GM21447 (cell line): Measurements from ENCODE around the gene NPSR1.
"Not testable (repeated sequence)": the region's sequence is repeated elsewhere in the genome, so short reads cannot be mapped to it uniquely, and the experiment has no call there.

Experiments used
- ATAC-seq: cut with Tn5 transposase; IDR thresholded peaks from one replicate; pipeline ENCODE4 v1.9.1; 2021; ENCODE audit not compliant: unreplicated experiment

Gene NPSR1

DNA sequence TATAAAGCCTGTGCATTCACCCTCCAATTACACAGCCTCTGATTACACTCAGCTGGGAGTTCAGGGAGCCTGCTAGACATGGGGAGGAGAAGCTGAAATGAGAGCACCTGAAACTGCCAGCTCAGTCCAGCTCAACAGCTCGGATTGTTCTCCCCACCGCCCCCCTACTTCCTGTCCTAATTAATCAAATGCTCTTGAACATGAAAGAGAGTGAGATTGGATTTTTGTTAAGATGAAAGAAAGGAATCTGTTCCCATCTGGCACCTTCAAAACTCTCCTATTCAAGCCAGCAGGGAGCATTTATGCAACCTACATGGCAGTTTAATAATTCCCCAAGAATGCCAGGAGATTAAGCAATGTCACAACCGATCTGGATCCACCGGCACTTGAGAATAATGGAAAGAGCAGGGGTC is 98.0 kb downstream of the NPSR1 start:
- no peak for ATAC-seq

DNA sequence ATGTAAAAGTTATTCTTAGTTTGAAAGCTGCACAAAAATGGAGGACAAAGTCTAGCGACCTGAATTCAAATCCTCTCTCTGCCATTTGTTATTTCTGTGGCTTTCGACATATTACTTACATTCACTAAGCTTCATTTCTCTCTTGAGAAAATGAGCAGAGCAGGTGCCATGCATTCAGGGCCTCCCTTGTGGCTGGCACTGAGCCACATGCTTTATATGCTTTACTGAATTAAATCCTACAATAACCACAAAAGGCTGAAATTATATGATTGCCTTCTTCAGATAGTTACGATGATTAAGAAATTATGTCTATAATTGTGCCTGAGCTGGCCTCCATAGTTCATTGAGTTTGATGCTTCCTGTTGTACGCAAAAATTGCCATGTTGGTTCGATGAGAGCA is 98.7 kb downstream of the NPSR1 start:
- ATAC-seq: no peak

DNA sequence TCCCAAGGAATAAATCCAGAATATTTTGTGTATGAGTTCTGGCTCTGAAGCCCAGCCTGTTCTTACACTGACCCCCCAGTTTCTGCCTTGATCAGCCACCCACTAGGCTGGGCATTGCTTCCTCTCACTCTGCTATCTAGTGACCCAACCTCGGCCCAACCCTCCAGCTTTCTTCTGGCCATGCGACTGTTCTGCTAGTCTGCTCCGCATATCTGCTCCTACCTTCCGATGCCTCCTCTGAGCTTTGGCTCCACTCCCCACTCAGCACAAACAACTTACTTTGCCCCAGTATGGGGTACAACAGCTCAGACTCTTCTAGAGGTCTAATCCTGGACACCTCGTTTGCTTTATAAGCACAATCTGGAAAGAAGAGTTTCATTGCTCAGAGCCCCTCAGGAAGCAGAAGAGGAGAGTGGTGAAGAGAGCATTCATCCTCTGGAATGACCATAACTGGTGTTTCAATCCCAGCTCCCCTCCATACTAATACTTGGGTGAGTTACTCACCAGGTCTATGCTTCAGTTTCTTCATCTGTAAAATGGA is 99.6 kb downstream of the NPSR1 start:
- ATAC-seq: no peak

DNA sequence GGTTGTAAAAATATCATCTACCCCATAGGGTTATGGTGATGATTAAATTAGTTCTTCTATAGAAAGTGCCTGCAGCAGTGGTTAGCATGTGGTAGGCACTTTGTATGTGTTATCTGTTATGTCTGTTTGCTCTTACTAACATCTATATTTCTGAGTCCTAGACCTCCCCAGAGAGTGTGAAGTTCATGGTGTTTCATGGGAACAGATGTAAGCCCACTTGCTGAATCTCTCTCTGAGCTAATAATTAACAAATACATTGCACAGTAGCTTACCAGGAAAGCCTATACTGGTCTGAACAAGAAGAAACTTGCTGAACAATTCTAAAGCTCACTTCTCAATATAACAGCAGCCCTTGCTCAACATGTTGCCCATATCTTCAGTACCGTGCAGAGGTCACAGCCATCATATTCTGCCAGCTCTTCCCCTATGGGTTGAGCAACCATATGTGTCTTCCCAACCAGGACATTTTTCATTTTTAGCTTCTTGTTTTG is 100.1 kb downstream of the NPSR1 start:
- ATAC-seq: peak; percentile 45

DNA sequence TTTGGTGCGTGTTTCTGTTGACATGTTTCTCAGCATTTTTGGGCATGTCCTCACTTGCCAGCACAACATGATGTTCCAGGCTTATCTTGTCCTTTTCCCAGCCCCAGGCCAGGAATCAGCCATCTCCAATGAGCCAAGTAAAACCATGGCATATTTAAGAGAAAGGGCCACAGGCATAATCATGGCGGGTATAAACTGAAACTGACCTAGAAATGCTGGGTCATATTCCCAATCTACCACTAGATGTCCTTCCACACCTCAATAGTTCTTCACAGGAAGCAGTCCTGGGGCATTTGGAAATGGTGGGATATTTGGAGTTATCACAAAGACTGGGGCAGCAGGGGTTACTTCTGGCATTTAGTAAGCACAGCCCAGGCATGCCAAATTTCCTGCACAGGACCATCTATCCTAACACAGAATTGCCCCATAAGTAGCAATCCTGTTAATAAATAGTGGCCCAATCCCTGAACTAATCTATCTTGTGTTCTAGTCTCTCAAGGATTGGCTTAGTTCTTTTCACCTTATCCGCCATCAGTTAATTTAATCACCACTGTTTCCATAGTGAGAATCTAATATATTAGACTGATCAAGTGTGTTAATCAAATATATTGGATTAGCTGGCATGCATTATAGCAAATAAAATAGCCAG is 101.6 kb downstream of the NPSR1 start:
- no peak for ATAC-seq

DNA sequence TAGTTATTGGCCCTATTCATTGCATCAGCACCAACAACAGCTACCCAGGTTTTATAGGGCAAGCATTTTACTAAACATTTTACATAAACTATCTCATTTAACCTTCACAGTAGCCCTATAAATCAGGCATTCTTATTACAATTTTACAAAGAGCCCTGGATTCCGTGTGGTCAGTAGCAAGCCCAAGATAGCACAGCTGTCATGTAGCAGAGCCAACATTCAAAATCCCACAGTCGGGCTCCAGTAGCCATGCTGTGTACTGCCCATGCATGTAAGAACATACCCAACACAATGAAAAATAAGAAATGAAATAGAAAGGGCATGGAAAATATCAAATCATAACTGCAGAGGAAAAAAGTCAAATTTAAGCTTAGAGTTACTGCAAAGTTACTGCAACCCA is 102.3 kb downstream of the NPSR1 start:
- ATAC-seq: no peak

DNA sequence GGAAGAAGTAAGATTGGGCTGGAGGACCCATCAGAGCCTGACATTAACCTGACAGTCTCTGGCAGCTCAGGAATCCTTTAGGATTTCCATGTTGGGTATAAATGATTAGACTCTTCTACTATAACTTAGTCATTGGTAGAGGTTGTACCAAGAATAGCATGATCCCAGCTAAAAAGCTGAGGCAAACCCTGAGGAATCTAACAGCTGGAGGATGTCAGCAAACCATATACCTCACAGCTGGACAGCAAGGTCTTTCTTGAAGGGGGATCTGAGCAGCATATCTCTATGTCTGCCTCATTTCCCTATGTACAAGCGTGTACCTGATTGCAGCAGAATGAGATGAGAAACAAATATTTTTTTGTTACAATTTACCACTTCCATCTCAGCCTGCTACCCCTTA is 103.2 kb downstream of the NPSR1 start:
- ATAC-seq: no peak

DNA sequence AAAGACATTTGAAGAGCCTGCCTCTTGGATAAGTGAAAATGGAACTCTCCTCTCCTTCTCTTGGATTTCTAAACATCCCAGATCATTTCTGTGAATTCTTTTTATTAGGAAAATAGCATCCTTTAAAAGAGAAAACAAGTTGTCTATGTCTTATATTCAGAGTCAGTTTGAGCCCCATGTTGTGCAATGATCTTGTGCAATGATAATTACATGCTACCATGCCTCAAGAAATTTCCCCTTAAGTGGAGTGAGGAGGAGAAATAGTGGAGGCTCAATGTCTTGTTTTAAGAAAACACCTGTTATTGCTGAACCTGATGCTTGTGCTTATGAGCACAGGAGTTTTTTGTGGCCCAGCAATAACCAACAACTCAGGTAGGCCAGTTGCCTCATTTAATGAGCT is 103.6 kb downstream of the NPSR1 start:
- ATAC-seq: no peak

DNA sequence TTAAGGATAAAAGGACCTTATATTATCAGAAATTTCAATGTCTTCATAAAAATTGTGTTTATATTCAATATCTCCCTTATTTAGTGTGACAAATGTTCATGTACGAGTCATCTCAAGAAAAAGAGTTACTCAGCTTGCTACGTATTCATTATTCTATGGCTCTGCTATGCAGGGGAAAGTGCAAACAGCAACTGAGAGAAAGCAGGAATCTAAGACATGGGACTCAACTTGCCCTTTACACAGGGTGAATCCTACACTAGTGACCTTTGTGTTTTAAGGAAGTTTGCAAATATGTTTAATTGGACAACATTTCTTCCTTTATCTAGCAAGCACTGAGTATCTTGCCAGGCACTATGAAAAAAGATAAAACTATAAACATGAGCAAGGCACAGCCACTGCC is 104.7 kb downstream of the NPSR1 start:
- no peak for ATAC-seq

DNA sequence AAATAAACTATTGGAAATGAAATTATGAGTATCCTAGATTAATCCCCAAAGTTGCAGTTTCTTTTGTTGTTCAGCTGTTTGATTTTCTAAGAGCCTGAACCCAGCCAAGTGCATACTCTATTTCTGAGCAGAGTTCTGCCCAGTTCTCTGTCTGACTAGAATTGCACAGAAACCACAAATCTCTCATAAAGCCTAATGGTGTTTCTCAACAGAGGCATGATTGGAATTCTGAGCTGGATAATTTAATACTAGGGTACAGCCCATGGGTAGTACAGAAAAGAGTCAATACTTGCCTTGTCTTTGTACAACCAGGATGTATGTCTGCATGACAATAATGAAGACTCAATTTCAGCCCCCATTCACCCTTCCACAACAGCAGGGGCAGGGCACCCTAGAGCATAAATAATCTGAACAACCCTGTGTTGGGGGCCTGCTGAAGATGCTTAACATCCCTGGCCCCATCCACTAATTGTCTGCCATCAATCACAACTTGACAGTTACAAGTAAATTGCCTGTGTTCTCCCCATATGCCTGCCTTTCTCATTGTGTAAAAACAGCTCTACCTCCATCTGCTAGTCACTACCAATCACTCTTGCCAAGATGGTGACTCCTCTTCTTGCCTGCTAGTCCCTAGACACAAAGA is 114.4 kb downstream of the NPSR1 start:
- no peak for ATAC-seq

DNA sequence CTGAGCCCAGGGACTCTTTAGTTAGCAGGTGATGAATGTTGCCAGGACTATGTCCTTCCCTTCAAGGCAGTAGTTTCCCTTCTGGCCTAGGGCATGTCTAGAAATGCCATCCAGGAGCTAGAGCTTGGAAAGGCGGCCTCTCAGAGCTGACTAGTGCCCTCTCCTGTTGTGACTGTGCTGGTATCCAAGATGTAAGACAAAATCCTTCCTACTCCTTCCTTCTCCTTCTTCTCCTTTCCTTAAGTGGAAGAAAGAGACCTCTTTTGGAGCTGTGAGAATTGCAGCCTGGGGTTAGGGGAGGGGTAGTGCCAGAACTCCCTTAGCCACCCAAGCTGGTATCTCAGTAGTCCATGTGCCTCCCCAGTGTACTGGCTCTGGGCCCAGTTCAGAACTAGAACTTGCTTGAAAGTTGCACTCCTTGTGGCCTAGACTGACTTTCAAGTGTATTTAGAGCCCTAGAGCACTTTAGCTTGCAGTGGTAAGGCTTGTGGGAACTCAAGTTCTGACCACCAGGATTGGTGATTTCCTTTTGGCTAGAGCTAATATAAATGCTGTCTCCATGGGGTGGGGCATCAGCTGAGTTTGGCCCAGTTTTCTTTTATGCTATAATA is 118.8 kb downstream of the NPSR1 start:
- no peak for ATAC-seq

DNA sequence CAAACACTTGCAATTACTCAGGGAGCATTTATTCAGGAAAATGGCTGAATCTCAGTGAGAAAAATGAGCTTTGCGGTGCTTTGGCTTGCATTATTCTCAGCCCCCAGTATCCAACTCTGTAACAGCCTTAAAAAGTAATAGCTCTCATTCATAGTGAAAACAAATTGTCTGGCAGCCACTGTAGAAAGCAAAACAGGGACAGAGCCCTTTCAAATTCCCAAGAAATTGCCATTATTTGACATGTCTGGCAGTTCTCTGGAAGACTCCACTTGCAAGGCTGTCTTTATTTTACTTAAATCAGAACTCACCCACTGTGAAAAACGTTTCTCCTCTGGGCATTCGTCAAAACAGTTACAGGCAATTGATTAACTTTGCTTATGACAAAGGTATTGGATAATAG is 122.5 kb downstream of the NPSR1 start:
- no peak for ATAC-seq

DNA sequence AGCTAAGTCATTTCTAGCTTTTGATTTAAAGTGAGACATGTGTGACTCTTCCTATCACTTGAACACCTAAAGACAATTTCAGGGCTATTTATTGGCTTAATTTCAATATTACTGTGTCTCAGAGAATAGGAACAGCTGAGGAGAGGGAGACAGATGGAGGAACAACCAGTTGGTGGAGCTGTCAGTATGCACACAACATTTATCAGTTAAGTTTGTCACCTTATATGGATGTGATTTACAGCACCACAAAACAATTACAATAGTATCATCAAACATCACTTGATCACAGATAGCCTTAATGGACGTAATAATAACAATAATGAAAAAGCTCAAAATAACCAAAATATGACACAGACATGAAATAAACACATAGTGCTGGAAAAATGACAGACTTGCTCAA is 129.6 kb downstream of the NPSR1 start:
- no peak for ATAC-seq

DNA sequence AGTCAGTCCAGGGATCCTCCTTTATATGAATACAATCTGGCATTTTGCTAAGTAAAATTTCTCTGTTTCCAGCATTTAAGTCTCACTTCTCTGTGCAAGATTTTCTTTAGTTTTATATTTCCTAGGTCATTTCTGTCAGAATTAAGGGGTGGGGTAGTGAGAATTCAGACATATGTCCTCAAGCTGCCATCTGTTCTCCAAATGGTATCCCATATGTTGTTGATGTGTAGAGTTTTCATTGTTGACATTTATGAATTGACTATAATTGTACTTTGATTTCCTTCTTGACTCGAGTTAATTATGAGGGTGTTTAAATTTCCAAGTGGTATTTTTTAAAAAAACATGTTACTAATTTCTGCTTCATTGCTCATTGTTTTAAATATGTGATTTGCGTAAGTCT is 148.8 kb downstream of the NPSR1 start:
- ATAC-seq: no peak

DNA sequence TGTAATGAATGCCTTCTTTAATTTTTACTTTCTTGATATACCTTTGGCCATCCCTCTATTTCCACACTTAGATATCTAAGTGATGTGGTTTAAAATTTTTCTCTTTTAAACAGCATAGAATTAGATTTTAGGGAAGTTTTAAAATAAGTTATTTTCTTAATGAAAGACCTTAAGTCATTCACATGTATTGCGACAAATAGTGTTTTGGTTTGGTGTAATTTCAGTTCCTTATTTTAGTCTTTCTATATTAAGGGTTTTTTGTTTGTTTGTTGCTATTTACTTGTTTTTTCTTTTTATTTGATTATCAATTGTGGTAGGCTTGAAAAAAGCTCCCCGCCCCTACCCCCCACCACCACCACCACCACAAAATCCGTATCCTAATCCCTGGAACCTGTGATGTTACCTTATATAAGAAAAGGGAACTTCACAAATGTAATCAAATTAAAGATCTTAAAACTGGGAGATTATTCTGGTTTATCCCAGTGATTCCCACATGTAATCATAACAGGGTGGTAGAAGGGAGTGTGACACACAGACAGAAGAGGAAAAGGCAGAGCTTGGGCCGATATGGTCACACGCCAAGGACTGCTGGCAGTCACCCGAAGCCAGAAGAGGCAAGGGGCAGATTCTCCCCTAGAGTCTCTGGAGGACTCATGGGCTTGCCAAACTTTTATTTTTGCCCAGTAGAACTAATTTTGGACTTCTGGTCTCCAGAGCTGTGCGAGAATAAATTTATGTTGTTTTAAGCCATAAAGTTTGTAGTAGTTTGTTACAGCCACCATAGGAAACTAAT is 149.7 kb downstream of the NPSR1 start:
- no peak for ATAC-seq

DNA sequence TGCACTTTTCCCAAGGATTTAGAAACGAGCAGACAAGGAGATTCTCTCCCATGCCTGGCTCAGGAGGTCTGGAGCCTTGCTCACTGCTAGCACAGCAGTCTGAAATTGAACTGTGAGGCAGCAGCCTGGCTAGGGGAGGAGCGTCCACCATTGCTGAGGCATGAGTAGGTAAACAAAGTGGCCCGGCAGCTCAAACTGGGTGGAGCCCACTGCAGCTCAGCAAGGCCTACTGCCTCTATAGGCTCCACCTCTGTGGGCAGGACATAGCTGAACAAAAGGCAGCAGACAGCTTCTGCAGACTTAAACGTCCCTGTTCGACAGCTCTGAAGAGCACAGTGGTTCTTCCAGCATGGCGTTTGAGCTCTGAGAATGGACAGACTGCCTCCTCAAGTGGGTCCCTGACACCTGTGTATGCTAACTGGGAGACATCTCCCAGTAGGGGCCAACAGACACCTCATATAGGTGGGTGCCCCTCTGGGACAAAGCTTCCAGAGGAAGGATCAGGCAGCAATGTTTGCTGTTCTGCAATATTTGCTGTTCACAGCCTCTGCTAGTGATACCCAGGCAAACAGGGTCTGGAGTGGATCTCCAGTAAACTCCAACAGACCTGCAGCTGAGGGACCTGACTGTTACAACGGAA is 156.3 kb downstream of the NPSR1 start:
- ATAC-seq: not testable (repeated sequence)

DNA sequence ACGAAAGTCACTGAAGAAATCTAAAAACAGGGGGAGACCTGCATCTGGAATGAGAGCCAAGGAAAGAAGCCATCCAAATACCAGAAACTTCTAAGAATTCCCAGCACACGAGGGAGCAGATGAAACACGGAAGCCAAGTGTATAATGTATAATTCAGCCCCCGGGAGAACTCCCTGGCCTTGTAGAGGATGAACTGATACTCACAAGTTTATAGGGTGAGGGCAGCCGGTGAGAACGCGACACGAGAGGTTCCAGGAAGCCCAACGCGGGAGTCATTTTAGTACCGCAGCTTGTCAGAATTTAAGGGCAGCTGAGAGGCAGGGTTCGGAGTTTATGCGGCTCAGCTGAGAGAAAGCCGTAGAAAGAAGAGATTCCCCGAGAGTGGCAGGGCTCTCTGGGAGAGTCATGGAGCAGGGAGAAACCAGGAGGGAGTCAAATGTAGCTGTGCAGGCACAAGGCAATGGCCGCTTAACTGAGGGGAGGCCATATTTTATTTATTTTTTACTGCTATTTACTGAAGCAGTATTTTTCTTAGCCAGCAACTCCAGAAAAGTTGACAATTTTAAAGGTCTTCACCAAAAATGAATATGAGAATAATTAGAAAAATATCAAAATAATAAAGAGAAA is 164.0 kb downstream of the NPSR1 start:
- ATAC-seq: no peak

DNA sequence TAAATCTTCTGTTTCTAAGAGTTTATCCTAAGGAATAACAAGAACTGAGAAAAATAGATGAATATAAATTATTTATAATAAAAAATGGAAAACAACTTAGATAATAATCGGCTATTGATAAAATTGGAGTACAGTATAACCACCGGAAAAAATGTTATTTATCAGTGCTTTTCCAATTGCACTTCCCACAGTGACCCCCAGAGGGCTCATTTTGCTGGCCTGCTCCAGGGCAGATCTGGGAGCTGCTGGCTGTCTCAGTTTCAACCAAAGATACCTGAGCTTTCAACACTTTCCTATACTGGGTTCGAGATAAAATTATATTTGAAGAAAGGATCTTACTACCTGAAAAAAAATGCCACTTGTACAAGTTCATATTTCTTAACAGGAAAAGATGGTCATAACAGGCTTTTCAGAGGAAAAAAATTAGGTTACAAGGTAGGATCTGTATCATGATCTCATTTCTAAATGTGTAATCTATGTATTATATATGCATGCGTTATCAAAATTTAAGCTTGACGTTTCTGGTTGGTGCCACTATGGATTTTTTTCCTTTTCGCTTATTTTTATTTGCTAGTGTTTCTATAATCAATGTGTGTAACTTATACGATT is 165.7 kb downstream of the NPSR1 start:
- peak; percentile 83 for ATAC-seq

DNA sequence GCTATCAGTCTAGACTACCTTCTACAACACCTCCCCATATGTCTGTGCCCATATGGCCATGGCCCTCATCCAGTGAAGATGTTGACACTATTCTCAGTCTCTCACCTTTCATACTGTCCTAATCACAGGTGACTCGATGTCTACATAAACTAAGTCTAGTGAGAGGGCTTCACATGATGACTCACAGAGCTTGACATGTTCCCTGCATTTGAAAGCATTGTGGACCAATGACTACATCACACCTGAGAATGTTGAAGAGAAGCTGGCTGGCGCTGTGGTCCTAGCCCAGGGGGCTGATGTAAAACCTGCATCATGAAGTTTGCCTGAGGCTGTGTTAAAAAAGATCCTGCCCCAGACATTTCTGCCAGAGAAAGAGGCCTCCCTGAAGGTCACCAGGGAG is 167.2 kb downstream of the NPSR1 start:
- ATAC-seq: no peak

DNA sequence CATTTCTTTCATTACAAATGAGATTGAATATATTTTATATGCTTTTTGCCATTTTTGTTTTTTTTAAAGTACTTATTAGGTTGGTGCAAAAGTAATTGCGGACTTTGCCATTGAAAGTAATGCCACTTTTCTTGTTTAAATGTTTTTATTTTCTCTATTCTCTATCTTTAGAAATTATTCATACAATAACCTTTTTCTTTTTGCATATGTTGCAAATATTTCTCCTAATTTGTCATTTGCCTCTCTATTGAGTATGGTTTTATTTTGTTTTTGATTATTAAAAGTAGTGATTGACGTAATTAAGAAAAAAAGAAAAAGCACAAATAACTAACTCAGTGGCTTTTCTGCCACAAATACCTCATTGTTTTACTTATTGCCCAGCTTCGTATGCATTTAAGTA is 172.4 kb downstream of the NPSR1 start:
- no peak for ATAC-seq
